GM19452 (cell line): ENCODE measurements around the gene PGLYRP1.

Source experiments
- ATAC-seq: cut with Tn5 transposase; IDR thresholded peaks from one replicate; pipeline ENCODE4 v1.9.1; 2021; ENCODE audit not compliant: unreplicated experiment

The PGLYRP1 gene, protein sequence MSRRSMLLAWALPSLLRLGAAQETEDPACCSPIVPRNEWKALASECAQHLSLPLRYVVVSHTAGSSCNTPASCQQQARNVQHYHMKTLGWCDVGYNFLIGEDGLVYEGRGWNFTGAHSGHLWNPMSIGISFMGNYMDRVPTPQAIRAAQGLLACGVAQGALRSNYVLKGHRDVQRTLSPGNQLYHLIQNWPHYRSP

GRCh38 chr19:46022431-46023310, at the start of gene PGLYRP1:
TSS of gene PGLYRP1 (minus strand) at chr19:46023053. CDS start at chr19:46023021, 32 bp downstream.
- no peak for ATAC-seq

- no peak for ATAC-seq
Measured at GRCh38 chr19:46069806-46070341, 47.0 kb upstream of the PGLYRP1 start.

DNA sequence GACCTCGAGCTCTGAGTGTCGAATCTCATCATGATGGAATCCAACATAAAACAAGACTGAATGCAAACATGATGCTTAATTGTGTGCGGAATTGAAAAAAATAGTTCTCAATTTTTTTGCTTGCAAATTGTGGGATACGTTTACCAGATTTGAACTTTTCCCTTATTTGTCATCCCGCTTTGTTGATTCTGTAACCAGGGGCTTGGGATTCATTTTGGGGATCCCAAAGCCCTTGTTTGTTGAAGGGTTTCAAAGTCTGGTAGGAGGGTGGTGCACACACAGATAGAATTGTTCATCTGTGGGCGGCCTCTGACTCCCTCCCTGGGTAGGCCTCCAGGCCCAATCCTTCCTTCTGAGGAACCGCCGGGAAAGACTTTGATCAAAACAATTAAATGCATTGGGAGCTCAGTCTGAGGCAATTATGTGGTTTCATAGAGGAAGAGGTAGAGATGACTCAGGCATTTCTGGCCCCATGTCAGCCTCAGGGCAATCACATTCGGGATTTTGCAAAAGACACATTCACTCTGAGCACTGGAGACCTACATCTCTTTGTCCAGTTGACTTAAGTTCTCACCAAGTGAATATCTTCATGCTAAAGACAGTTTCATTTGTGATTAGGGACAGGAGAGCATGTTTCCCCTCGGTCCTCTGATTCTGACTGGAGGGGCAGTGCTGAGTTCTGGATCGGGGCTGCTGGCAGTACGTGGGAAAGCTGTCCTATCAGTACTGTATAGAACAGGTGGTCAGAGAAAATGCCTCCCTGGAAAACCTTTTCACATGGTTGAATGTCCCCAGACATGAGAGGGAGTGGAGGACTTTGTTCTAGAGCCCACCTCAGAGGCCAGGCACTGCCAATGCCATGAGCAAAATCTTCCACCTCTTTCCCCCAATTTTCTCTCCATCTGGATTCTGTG, 45.7 kb upstream of the PGLYRP1 start:
- ATAC-seq = no peak

DNA sequence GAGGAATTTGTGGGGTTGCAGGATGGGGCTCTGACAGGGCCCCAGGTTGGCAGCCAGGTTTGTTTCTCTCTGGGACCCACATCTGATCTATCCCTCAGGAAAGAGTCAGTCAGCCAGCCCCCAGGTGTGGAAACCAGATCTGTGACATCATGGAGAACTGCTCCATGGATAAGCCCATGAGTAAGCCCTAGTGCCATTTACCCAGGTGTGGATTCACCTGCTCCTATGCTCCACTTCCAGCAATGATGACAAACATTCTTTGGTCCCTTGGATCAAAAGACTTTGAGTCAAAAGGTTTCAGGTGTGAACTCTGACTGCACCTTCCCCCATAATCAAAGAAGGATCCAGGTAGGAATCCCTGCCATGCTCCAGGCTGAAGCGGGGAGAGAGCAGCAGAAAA, 44.8 kb upstream of the PGLYRP1 start:
- ATAC-seq = no peak

- no peak for ATAC-seq
Measured at GRCh38 chr19:46066471-46066870, 43.6 kb upstream of the PGLYRP1 start.

GRCh38 chr19:46065486-46066071, 42.7 kb upstream of the PGLYRP1 start:
- no peak for ATAC-seq

GRCh38 chr19:46063201-46063600, 40.3 kb upstream of the PGLYRP1 start:
- ATAC-seq = no peak

GRCh38 chr19:46060012-46060411, 37.2 kb upstream of the PGLYRP1 start:
- ATAC-seq = no peak

GRCh38 chr19:46058778-46059177, 35.9 kb upstream of the PGLYRP1 start:
- no peak for ATAC-seq

GRCh38 chr19:46056536-46056935, 33.7 kb upstream of the PGLYRP1 start:
- no peak for ATAC-seq

DNA sequence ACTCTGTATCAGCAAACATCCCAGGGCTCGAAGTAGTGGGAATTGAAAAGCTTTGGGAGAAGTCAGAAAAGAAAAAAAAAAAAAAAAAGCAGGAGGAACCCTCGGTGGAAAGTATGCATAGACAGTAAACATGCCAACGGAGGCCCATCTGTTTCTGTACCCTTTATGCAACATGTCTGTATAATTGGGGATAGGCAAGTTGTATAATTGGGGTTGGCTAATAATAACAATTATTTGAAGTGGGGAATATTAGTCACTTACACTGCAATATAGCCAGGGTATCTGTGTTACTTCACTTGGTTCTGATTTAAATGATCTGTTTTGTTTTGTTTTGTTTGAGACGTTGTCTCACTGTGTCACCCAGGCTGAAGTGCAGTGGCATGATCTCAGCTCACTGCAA, 30.0 kb upstream of the PGLYRP1 start:
- no peak for ATAC-seq

DNA sequence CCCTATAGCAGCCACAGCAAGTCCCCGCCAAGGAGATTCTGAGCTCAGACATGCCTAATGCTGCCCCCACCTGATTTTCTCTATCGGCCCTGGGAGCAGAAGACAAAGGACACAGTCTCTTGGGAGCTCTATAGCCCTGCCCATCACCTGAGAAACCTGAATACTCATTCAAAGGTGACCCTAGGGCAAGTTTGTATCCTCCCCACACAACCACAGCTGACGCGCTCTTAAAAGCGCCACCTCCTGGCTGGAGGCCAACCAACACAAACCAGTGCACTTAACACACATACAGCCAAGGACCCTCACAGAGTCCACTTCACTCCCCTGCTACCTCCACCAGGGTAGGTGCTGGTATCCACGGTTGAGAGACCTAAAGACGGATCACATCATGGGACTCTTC, 26.7 kb upstream of the PGLYRP1 start:
- no peak for ATAC-seq

- ATAC-seq = no peak
Measured at GRCh38 chr19:46043519-46043918, 20.7 kb upstream of the PGLYRP1 start.

GRCh38 chr19:46042252-46042883, 19.5 kb upstream of the PGLYRP1 start:
- ATAC-seq = no peak

DNA sequence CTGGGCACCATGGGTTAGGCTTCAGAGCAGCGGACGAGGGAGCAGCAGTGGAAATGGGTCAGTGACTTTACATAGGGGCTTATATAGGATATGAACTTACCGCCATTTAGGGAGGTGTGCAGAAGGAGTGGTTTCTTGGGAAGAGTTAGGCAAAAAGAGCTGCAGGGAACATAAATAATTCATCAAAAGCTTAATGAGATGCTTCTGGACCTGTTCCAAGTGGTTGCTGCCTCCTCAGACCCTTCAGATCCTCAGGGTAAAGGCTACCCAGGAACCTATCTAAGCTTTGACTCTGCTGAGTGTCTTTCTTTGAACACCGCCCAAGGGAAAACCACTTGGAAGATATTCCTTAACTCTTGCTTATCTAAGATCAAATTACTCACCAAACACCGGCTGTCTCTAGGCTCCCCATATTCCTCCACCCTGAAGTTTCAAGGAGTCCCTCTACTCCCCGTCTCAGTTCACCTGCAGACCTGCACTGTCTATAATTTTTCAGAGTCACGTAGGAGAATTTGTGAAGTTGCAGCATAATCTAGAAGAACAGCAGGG, 18.2 kb upstream of the PGLYRP1 start, which contains the start of gene IGFL4:
IGFL4 (minus strand) TSS at position 51 of the 549 bp plus-strand sequence; CDS start at position 11, 40 bp downstream.
- no peak for ATAC-seq

DNA sequence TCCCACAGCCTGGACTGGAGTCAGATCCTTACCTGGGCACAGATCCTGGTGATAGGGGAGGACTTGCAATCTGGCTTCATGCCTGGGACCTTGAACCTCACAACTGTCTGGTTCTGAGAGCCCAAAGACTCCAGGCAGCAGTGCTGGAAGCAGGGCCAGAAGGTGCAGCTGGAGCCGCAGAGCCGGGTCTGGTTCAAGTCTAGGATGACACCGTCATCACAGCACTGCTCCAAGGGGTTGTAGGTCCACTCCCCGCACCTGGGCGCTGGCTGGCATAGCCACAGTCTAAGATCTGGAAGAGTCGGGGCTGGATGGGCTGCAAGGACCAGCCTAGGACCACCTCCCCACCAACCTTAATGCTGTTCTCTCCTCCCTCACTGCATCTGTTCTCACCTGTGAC, 17.3 kb upstream of the PGLYRP1 start:
- no peak for ATAC-seq

- ATAC-seq = no peak
Measured at GRCh38 chr19:46036744-46037128, 13.9 kb upstream of the PGLYRP1 start.

- ATAC-seq = no peak
Measured at GRCh38 chr19:46035986-46036743, 13.3 kb upstream of the PGLYRP1 start.

DNA sequence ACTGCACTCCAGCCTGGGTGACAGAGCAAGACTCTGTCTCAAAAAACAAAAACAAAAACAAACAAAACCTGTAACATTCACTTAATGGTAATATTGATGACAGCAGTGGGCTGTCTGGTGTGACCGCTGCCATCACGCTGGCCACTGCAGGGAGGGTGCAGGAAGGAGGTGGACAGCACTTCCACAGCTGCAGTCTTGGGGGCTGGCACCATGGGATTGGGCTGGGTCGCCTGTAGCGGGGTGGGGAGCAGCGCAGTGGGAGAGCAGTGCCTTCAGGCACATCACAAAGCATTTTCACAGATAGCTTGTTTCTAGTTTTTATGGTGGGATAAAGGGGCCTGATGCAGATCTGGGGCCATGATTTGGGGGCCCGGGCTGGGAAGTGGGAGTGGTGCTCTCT, 12.7 kb upstream of the PGLYRP1 start:
- ATAC-seq = no peak
